ENCODE data around the gene ERN1. TPM values are rescaled to one million over a fixed set of nuclear protein-coding genes. Genes with fewer than 3 reads are reported as not detected.
"Not testable (repeated sequence)": the region's sequence is repeated elsewhere in the genome, so short reads cannot be mapped to it uniquely, and the experiment has no call there.

ERN1 gene
- 10 to 100 TPM in 1 of 2 donors, 1 to 10 TPM in 1; 9.0 to 13.7 TPM for total RNA-seq
- polyA plus RNA-seq (2013, experiment 1 of 2), result 3.0 TPM
- 3.6 TPM for polyA plus RNA-seq (2013, experiment 2 of 2)
- long read RNA-seq, experiment 1, partial matches to known transcripts, result 0 of 2 reads
- long read RNA-seq, experiment 1, other reads (novel, unspliced or antisense), result 2 of 2 reads
- long read RNA-seq, experiment 2, full-length matches to known transcripts, result 4 of 6 reads
- long read RNA-seq, experiment 2, partial matches to known transcripts, result 0 of 6 reads
- long read RNA-seq, experiment 2, other reads (novel, unspliced or antisense), result 2 of 6 reads
- long read RNA-seq, experiment 3, full-length matches to known transcripts, result 2 of 5 reads
- long read RNA-seq, experiment 3, partial matches to known transcripts, result 0 of 5 reads
- long read RNA-seq, experiment 3, other reads (novel, unspliced or antisense), result 3 of 5 reads
- long read RNA-seq, experiment 4, result 0 reads

GRCh38 chr17:64129765-64130558 is at the start of gene ERN1:
TSS of gene ERN1 (minus strand) at chr17:64130144. CDS start at chr17:64130029, 115 bp downstream.
- DNase-seq, result peak; percentile 99
- Mint-ChIP-seq H3K9me3 (no peaks in the 10 kb centered on the region), H3K4me1 (peaks cover 5% of the 10 kb centered on the region), H3K36me3 (ENCODE audit: low read depth) (no peaks in the 10 kb centered on the region), H3K27ac (peak within 1 kb of the TSS; percentile 82), H3K4me3 (peak within 1 kb of the TSS; percentile 62), H3K27me3 (ENCODE audit: insufficient read depth) (peaks cover 21% of the 10 kb centered on the region)
- peak within 1 kb of the TSS; percentile 45 for H3K9ac ChIP-seq (ENCODE audit: extremely low read depth, low read length, poor library complexity, severe bottlenecking)
- no peaks in the 10 kb centered on the region for H3K36me3 ChIP-seq (ENCODE audit: control insufficient read depth, insufficient read depth, low read length)
- H3K4me1 ChIP-seq (ENCODE audit: control insufficient read depth, insufficient read depth, low read length), result peaks cover 5% of the 10 kb centered on the region
- 0% methylated on average over 7 to 98 of the region's 98 CpGs for WGBS, 2 experiments (ENCODE audit: insufficient coverage in 1 of 2, insufficient read length in 1 of 2)
- no peak within 1 kb of the TSS for H3K27ac ChIP-seq (ENCODE audit: low read depth, low read length)
- no peaks in the 10 kb centered on the region for H3K9me3 ChIP-seq (ENCODE audit: control insufficient read depth, low read length)
- TF ChIP-seq CTCF (conservative IDR thresholded peaks at IDR 0.05), result peak; percentile 31
- peaks cover 23% of the 10 kb centered on the region for H3K27me3 ChIP-seq (ENCODE audit: control insufficient read depth, insufficient read depth, low read length, poor library complexity, severe bottlenecking)
- peak within 1 kb of the TSS; percentile 83 for H3K4me3 ChIP-seq (ENCODE audit: low read length)

- not testable (repeated sequence) for H3K4me3 ChIP-seq (ENCODE audit: low read length); H3K4me1 Mint-ChIP-seq; H3K27ac ChIP-seq (ENCODE audit: low read depth, low read length); H3K9me3 ChIP-seq (ENCODE audit: control insufficient read depth, low read length); H3K9ac ChIP-seq (ENCODE audit: extremely low read depth, low read length, poor library complexity, severe bottlenecking); H3K4me1 ChIP-seq (ENCODE audit: control insufficient read depth, insufficient read depth, low read length); DNase-seq; H3K27me3 Mint-ChIP-seq (ENCODE audit: insufficient read depth); H3K27me3 ChIP-seq (ENCODE audit: control insufficient read depth, insufficient read depth, low read length, poor library complexity, severe bottlenecking); H3K4me3 Mint-ChIP-seq; H3K27ac Mint-ChIP-seq; H3K9me3 Mint-ChIP-seq
- 60 to 80% methylated on average over 1 to 4 of the region's 4 CpGs for WGBS, 2 experiments (ENCODE audit: insufficient coverage in 1 of 2, insufficient read length in 1 of 2)
- H3K36me3 Mint-ChIP-seq (ENCODE audit: low read depth), result peaks cover 18% of the 10 kb centered on the region
- peaks cover 10% of the 10 kb centered on the region for H3K36me3 ChIP-seq (ENCODE audit: control insufficient read depth, insufficient read depth, low read length)
Measured at GRCh38 chr17:64179024-64179423, 49.1 kb upstream of the ERN1 start.

- H3K27me3 Mint-ChIP-seq (ENCODE audit: insufficient read depth), result no peaks in the 10 kb centered on the region
- peaks cover 18% of the 10 kb centered on the region for H3K36me3 Mint-ChIP-seq (ENCODE audit: low read depth)
- 81% methylated on average over 9 of the region's 9 CpGs; no CpG with 5 or more reads in 1 of the 2 experiments for WGBS, 2 experiments (ENCODE audit: insufficient coverage in 1 of 2, insufficient read length in 1 of 2)
- Histone ChIP-seq H3K9me3 (ENCODE audit: control insufficient read depth, low read length) (no peaks in the 10 kb centered on the region), H3K27ac (ENCODE audit: low read depth, low read length) (no peak overlapping the region), H3K9ac (ENCODE audit: extremely low read depth, low read length, poor library complexity, severe bottlenecking) (no peak overlapping the region), H3K36me3 (ENCODE audit: control insufficient read depth, insufficient read depth, low read length) (peaks cover 10% of the 10 kb centered on the region), H3K27me3 (ENCODE audit: control insufficient read depth, insufficient read depth, low read length, poor library complexity, severe bottlenecking) (no peaks in the 10 kb centered on the region), H3K4me3 (ENCODE audit: low read length) (no peak overlapping the region), H3K4me1 (ENCODE audit: control insufficient read depth, insufficient read depth, low read length) (no peaks in the 10 kb centered on the region)
- no peak for DNase-seq
- no peak overlapping the region for H3K27ac Mint-ChIP-seq
- H3K4me1 Mint-ChIP-seq, result no peaks in the 10 kb centered on the region
- peaks cover 5% of the 10 kb centered on the region for H3K9me3 Mint-ChIP-seq
- H3K4me3 Mint-ChIP-seq, result no peak overlapping the region
- TF ChIP-seq CTCF (conservative IDR thresholded peaks at IDR 0.05), result no peak
Measured at GRCh38 chr17:64178011-64178825, 48.3 kb upstream of the ERN1 start.
